Activated T-helper 1 cell treated with anti-CD3 and anti-CD28 coated beads, Interleukin-12 subunit alpha, Interleukin-12 subunit beta, Interleukin-2, Interleukin-4 antibody, amounts not matched to agents 30 ng/mL and 10 ng/mL and 1 ng/mL, durations not matched to agents 14 hours and 24 hours and 36 hours (primary cell): Measurements from ENCODE around the gene POLRMT. TPM values are rescaled to one million over a fixed set of nuclear protein-coding genes. Genes with fewer than 3 reads are reported as not detected.

ENCODE experiments used
- total RNA-seq: library from RNA; stranded (reverse); gene quantifications from 2 replicates; pipeline ENCODE4 v1.2.3, GENCODE V29; 2022

Gene POLRMT
- total RNA-seq, 1 donor from 2014 or later = 104 TPM

Other genes starting within 250 kb of the POLRMT start
- 0.08 and 0.15 TPM in 2 replicates for gene C2CD4C, start 224.4 kb downstream of the POLRMT start, total RNA-seq
- gene SHC2, start 172.5 kb downstream of the POLRMT start, total RNA-seq = not detected in 2 replicates
- 0.18 and 0.27 TPM in 2 replicates for gene MADCAM1, start 137.1 kb downstream of the POLRMT start, total RNA-seq
- gene TPGS1, start 126.0 kb downstream of the POLRMT start, total RNA-seq = 17.6 and 18.2 TPM in 2 replicates
- 56.6 and 58.2 TPM in 2 replicates for gene CDC34, start 101.8 kb downstream of the POLRMT start, total RNA-seq
- gene GZMM, start 89.5 kb downstream of the POLRMT start, total RNA-seq = 52.7 and 55.6 TPM in 2 replicates
- gene BSG, start 60.9 kb downstream of the POLRMT start, total RNA-seq = 307 and 308 TPM in 2 replicates
- 1.1 and 1.2 TPM in 2 replicates for gene HCN2, start 43.7 kb downstream of the POLRMT start, total RNA-seq
- not detected in 2 replicates for gene FGF22, start 6.3 kb upstream of the POLRMT start, total RNA-seq
- gene RNF126, start 29.7 kb upstream of the POLRMT start, total RNA-seq = 107 and 110 TPM in 2 replicates
- 5.5 and 5.6 TPM in 2 replicates for gene FSTL3, start 42.9 kb upstream of the POLRMT start, total RNA-seq
- not detected in 2 replicates for gene PRSS57, start 61.9 kb upstream of the POLRMT start, total RNA-seq
- gene PALM, start 75.4 kb upstream of the POLRMT start, total RNA-seq = 0.18 TPM in 1 of 2 replicates, not detected in the other
- not detected in 2 replicates for gene MISP, start 117.6 kb upstream of the POLRMT start, total RNA-seq
- 735 and 829 TPM in 2 replicates for gene PTBP1, start 163.9 kb upstream of the POLRMT start, total RNA-seq
- gene PLPPR3, start 188.4 kb upstream of the POLRMT start, total RNA-seq = not detected in 2 replicates
- gene AZU1, start 194.3 kb upstream of the POLRMT start, total RNA-seq = not detected in 2 replicates
- gene PRTN3, start 207.5 kb upstream of the POLRMT start, total RNA-seq = not detected in 2 replicates
- gene ELANE, start 218.8 kb upstream of the POLRMT start, total RNA-seq = not detected in 2 replicates
- 0.91 and 1.2 TPM in 2 replicates for gene CFD, start 226.1 kb upstream of the POLRMT start, total RNA-seq